IPS-NIHi7 (cell line): ENCODE data around the gene ZKSCAN3.
"Not testable (repeated sequence)": the region's sequence is repeated elsewhere in the genome, so short reads cannot be mapped to it uniquely, and the experiment has no call there.

Experiments used
- DNase-seq: peaks from one replicate; pipeline ENCODE4 v3.0.0; 2012; ENCODE audit warnings: mixed read lengths; ENCODE audit errors: extremely low spot score

ZKSCAN3 gene

DNA sequence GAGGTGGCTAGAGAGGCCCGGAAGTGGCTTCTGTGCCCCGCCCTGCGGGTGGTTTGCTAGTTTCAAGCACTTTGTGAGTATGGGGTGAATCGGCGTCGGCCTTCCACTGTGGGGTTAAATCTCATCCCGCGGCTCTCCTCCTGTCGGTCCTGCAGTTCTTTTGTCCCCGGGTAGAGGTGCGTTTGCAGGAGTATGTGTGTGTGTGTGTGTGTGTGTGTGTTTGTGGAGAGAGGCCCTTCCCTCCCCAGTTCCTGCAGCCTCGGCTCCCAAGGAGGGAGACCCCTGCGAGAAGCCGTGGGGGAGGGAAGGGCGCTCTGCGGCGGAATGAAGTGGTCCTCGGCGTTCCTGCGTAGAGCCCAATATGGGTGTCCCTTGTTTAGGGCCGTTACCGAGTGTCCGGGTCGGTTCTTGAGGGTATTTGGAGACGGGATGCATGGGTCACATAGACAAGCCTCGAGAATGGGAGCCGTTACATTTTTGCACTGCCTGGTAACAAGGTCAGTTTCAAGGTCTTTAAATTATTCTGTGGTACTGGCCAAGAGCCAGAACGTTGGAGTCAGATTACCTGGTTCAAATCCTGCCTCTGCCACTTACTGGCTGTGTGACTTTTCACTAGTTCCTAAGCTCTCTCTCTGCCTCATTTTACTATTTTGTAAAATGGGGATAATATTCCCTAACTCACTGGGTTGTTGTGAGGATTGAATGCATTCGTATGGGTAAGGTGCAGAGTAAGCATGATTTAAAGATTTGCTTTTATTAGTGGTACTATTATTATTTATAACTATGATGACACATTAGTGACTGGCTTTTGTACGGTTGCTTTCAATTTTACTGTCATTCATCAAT is at the start of gene ZKSCAN3:
Gene ZKSCAN3, plus strand, starts transcription at position 56 of the 846 bp plus-strand sequence. CDS start 9,640 bp downstream, outside the sequence.
- DNase-seq: peak; percentile 81

DNA sequence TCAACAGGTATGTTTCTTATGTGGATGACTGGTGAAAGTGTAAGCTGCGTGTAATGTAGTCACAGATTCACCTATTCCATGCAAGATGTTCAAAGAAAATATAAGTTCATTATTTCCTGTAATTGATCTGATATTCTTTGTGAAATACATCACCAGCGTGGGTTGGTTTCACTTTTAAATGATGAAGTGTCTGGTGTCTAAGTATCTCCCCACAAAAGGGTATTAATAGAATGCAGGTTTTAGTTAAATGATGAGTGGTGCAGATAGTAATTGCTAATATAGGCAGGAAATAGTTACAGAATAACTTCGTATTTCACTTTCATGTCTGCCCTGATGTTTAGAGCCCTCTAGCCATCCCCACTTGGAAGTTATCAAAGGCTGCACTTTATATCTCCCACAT is 46.2 kb upstream of the ZKSCAN3 start:
- DNase-seq: no peak

DNA sequence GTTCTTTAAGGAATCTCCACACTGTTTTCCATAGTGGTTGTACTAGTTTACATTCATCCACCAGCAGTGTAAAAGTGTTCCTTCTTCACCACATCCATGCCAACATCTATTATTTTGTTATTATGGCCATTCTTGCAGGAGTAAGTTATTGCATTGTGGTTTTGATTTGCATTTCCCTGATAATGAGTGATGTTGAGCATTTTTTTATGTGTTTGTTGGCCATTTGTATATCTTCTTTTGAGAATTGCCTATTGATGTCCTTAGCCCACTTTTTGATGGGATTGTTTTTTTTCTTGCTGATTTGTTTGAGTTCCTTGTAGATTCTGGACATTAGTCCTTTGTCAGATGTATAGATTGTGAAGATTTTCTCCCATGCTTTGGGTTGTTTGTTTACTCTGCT is 43.4 kb upstream of the ZKSCAN3 start:
- DNase-seq: not testable (repeated sequence)

GRCh38 chr6:28311139-28311823 is 38.5 kb upstream of the ZKSCAN3 start:
- no peak for DNase-seq

GRCh38 chr6:28312939-28313338 is 36.8 kb upstream of the ZKSCAN3 start:
- DNase-seq: peak; percentile 21

- DNase-seq: no peak
Measured at GRCh38 chr6:28315628-28316027, 34.1 kb upstream of the ZKSCAN3 start.

DNA sequence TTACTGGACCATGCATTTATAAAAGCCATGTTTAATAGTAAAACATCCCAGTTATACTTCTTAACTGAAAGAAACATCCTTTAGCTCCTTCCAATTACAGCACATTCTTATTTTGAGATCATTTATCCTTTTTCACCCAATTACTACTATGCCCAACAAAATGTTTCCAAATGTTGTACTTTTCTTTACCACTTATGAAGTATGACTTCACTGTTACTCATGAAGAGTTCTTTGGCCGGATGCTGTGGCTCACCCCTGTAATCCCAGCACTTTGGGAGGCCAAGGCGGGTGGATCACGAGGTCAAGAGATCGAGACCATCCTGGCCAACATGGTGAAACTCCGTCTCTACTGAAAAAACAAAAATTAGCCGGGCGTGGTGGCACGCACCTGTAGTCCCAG is 31.9 kb upstream of the ZKSCAN3 start:
- not testable (repeated sequence) for DNase-seq

DNA sequence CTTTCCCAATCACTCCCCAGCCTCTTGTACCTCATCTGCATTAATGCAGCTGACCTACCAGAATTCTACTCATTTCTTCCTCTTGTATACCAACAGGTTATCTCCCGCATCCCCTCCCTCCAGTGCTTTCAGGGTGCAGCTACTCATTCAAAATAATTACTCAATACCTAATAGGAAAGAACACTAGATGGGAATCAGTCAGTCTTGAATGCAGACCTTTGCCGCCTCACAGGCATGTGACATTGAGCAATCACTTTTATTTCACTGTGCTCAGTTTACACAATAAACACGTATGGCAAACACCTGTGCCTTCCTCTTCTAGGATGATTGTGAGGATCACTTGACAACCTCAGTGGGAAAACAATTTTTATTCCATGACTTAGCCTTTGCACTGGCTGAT is 27.1 kb upstream of the ZKSCAN3 start:
- DNase-seq: no peak

DNA sequence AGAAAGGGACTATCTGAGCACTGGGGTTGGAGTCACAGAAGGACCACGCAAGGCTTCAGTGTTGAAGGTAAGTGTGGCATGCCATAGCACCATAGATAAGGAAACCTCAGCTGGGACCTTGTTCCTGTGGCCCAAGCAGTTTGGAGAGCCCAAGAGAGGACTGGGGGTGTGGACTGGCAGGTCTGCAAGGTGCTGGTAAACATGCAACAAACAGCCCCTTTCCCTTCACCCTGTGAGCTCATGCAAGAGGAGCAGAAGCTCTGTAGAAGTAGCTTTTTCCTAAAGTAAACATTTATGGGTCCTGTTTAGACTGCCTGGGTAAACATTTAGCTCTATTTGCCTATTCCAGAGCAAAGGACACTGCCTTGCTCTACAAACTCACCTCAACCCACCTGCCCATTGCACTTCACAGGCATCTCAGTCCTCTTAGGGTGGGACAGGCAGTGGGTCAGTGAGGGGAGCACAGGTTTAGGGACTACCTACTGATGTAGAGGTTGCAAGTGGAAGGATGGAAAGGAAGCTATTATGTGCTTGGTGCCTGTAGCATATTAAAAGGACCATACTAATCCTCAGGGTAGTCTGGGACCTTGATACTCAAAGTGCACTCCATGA is 25.8 kb upstream of the ZKSCAN3 start:
- DNase-seq: no peak

GRCh38 chr6:28326371-28326948 is 23.3 kb upstream of the ZKSCAN3 start:
- no peak for DNase-seq

GRCh38 chr6:28330041-28330440 is 19.7 kb upstream of the ZKSCAN3 start:
- DNase-seq: no peak

DNA sequence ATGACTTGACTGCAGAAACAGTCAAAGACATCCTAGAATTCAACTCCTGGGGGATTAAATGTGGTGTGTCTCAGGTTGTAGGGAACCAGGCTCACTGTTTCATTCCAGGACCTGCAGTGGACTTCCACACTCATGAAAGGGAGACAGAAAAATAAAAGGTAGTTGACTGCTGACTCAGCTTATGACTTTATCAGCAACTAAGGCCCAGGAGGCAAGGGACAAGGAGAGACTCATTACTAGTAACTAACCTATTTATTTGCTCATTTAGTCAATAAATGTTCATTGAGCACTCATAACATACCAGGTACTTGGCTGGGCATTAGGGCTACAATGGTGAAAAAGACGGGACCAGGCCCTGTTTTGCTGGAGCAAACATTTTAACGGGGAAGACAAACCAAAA is 16.7 kb upstream of the ZKSCAN3 start:
- DNase-seq: no peak

GRCh38 chr6:28333599-28334018 is 16.1 kb upstream of the ZKSCAN3 start:
- no peak for DNase-seq

- no peak for DNase-seq
Measured at GRCh38 chr6:28334286-28335039, 15.3 kb upstream of the ZKSCAN3 start.

GRCh38 chr6:28335040-28335563 is 14.6 kb upstream of the ZKSCAN3 start:
- no peak for DNase-seq

GRCh38 chr6:28335564-28336283 is 14.0 kb upstream of the ZKSCAN3 start, which contains the start of gene ZSCAN31:
Gene ZSCAN31 (minus strand): TSS chr6:28336148. CDS start chr6:28329683, 6,465 bp downstream.
- DNase-seq: peak; percentile 92

GRCh38 chr6:28336284-28337120 is 13.2 kb upstream of the ZKSCAN3 start:
- DNase-seq: no peak

GRCh38 chr6:28337121-28337520 is 12.6 kb upstream of the ZKSCAN3 start:
- no peak for DNase-seq

DNA sequence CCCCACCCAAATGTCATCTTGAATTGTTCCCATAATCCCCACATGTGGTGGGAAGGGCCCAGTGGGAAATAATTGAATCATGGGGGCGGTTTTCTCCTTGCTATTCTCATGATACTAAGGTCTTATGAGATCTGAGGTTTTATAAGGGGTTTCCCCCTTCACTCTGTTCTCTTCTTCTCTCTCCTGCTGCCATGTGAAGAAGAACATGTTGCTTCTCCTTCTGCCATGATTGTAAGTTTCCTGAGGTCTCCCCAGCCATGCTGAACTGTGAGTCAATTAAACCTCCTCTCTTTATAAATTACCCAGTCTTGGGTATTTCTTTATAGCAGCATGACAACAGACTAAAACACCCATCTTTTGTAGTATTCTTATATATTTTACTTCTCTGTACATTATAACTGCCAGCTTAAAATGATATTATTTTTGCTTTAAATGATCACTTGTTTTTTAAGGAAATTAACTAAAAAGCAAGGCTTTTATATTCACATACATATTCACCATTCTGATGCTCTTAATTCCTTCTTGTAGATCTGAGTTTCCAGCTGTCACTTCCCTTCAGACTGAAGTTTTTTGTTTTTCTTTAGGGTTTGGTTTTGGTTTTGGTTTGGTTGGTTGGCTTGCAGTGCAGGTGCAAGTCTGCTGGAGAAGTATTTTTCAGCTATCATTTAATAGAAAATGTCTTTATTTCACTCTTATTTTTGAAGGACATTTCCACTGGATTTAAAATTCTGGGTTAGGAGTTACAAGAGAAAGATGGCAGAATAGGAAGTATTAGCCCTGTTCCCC is 9.2 kb upstream of the ZKSCAN3 start:
- DNase-seq: no peak
